ENCODE data around the gene C10orf95.
A peak's percentile ranks its signal among the peaks of the same experiment; 100 is the strongest.
"Not testable (repeated sequence)": the region's sequence is repeated elsewhere in the genome, so short reads cannot be mapped to it uniquely, and the experiment has no call there.

The C10orf95 gene

GRCh38 chr10:102451105-102451969 lies at the start of gene C10orf95:
C10orf95 (minus strand) TSS chr10:102451543; CDS start chr10:102451093, 450 bp downstream.
- no peak for DNase-seq (ENCODE audit: low spot score)

- DNase-seq (ENCODE audit: low spot score) = not testable (repeated sequence)
Measured at GRCh38 chr10:102500686-102501085, 49.3 kb upstream of the C10orf95 start.

GRCh38 chr10:102499356-102499755 lies 48.0 kb upstream of the C10orf95 start:
- DNase-seq (ENCODE audit: low spot score) = no peak

GRCh38 chr10:102497545-102497944 lies 46.2 kb upstream of the C10orf95 start:
- DNase-seq (ENCODE audit: low spot score) = no peak

- DNase-seq (ENCODE audit: low spot score) = no peak
Measured at GRCh38 chr10:102493771-102494170, 42.4 kb upstream of the C10orf95 start.

GRCh38 chr10:102492983-102493382 lies 41.6 kb upstream of the C10orf95 start:
- peak; percentile 29 for DNase-seq (ENCODE audit: low spot score)

GRCh38 chr10:102492344-102492939 lies 41.1 kb upstream of the C10orf95 start:
- no peak for DNase-seq (ENCODE audit: low spot score)

- no peak for DNase-seq (ENCODE audit: low spot score)
Measured at GRCh38 chr10:102491136-102491535, 39.8 kb upstream of the C10orf95 start.

GRCh38 chr10:102485093-102485784 lies 33.9 kb upstream of the C10orf95 start:
- no peak for DNase-seq (ENCODE audit: low spot score)

GRCh38 chr10:102484021-102484420 lies 32.7 kb upstream of the C10orf95 start:
- no peak for DNase-seq (ENCODE audit: low spot score)

- no peak for DNase-seq (ENCODE audit: low spot score)
Measured at GRCh38 chr10:102480396-102480795, 29.1 kb upstream of the C10orf95 start.

GRCh38 chr10:102479651-102480050 lies 28.3 kb upstream of the C10orf95 start:
- DNase-seq (ENCODE audit: low spot score) = no peak

- DNase-seq (ENCODE audit: low spot score) = no peak
Measured at GRCh38 chr10:102476466-102477141, 25.3 kb upstream of the C10orf95 start.

- DNase-seq (ENCODE audit: low spot score) = no peak
Measured at GRCh38 chr10:102475451-102476040, 24.2 kb upstream of the C10orf95 start.

- no peak for DNase-seq (ENCODE audit: low spot score)
Measured at GRCh38 chr10:102473445-102474331, 22.3 kb upstream of the C10orf95 start.

GRCh38 chr10:102470579-102471546 lies 19.5 kb upstream of the C10orf95 start:
- DNase-seq (ENCODE audit: low spot score) = no peak

- DNase-seq (ENCODE audit: low spot score) = peak; percentile 55
Measured at GRCh38 chr10:102468683-102469082, 17.3 kb upstream of the C10orf95 start.

GRCh38 chr10:102467971-102468438 lies 16.7 kb upstream of the C10orf95 start:
- no peak for DNase-seq (ENCODE audit: low spot score)

- no peak for DNase-seq (ENCODE audit: low spot score)
Measured at GRCh38 chr10:102467318-102467717, 16.0 kb upstream of the C10orf95 start.
